Stimulated activated CD4-positive, alpha-beta T cell treated with anti-CD3 and anti-CD28 coated beads, Interleukin-1b, Interleukin-23, amount 100 ng/mL, for 48 hours (primary cell): Measurements from ENCODE around the gene RET.

Source experiments
- DNase-seq: peaks from one replicate; pipeline ENCODE4 v3.0.0-alpha.2; 2020

RET gene

GRCh38 chr10:43111101-43111500 is 34.2 kb downstream of the RET start:
- no peak for DNase-seq

GRCh38 chr10:43111921-43112607 is 35.2 kb downstream of the RET start:
- DNase-seq, result no peak

- no peak for DNase-seq
Measured at GRCh38 chr10:43112608-43112961, 35.7 kb downstream of the RET start.

- DNase-seq, result no peak
Measured at GRCh38 chr10:43113201-43114087, 36.6 kb downstream of the RET start.

- DNase-seq, result no peak
Measured at GRCh38 chr10:43114088-43114742, 37.3 kb downstream of the RET start.

GRCh38 chr10:43114743-43115611 is 38.1 kb downstream of the RET start:
- DNase-seq, result no peak

GRCh38 chr10:43115881-43116595 is 39.2 kb downstream of the RET start:
- DNase-seq, result no peak

GRCh38 chr10:43116596-43116995 is 39.7 kb downstream of the RET start:
- DNase-seq, result no peak

GRCh38 chr10:43117031-43117776 is 40.3 kb downstream of the RET start:
- DNase-seq, result no peak

GRCh38 chr10:43117777-43118583 is 41.1 kb downstream of the RET start:
- no peak for DNase-seq

- no peak for DNase-seq
Measured at GRCh38 chr10:43118631-43119415, 42.0 kb downstream of the RET start.

GRCh38 chr10:43119416-43120115 is 42.7 kb downstream of the RET start:
- DNase-seq, result no peak

GRCh38 chr10:43120116-43120928 is 43.5 kb downstream of the RET start:
- DNase-seq, result no peak

- peak; percentile 75 for DNase-seq
Measured at GRCh38 chr10:43120929-43121314, 44.1 kb downstream of the RET start.

- DNase-seq, result no peak
Measured at GRCh38 chr10:43121444-43121843, 44.6 kb downstream of the RET start.

GRCh38 chr10:43122096-43122495 is 45.2 kb downstream of the RET start:
- DNase-seq, result no peak

GRCh38 chr10:43122826-43123225 is 46.0 kb downstream of the RET start:
- DNase-seq, result no peak
